ENCODE results near the gene SMARCC1. TPM values are rescaled to one million over a fixed set of nuclear protein-coding genes. Genes with fewer than 3 reads are reported as not detected.
"Not testable (repeated sequence)": the region's sequence is repeated elsewhere in the genome, so short reads cannot be mapped to it uniquely, and the experiment has no call there.

Gene SMARCC1
- total RNA-seq, 1 experiment from 2014 or later, result 168 TPM

DNA sequence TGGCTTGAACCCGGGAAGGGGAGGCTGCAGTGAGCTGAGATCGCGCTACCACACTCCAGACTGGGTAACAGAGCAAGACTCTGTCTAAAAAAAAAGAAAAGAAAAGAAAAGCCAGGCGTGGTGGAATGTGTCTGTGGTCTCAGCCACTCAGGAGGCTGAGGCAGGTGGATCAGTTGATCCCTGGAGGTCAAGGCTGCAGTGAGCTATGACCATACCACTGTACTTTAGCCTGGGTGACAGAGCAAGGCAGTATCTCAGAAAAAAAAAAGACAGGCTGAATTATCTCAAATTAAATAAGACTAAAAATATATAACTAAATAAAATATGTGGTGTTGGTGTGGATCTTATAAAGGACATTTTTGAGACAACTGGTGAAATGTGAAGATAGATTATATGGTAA, 20.6 kb downstream of the SMARCC1 start:
- POLR2A ChIA-PET, result no interaction called here

DNA sequence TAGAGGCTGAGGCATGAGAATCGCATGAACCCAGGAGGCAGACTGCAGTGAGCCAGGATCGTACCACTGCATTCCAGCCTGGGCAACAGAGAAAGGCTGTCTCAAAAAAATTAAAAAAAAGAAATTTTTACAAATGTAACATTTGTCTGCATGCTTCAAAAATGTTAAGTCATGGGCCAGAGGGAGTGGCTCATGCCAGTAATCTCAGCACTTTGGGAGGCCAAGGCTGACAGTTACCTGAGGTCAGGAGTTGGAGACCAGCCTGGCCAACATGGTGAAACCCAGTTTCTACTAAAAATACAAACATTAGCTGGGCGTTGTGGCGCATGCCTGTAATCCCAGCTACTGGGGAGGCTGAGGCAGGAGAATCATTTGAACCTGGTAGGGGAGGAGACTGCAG, 21.5 kb downstream of the SMARCC1 start:
- POLR2A ChIA-PET; H3K9ac ChIP-seq (ENCODE audit: low read length); H3K9me2 ChIP-seq (ENCODE audit: insufficient read depth); H3K27me3 ChIP-seq (ENCODE audit: insufficient read depth, low read length); H3K9me3 ChIP-seq (ENCODE audit: control insufficient read depth in 1 of 2, insufficient read depth in 1 of 2, low read depth in 1 of 2, low read length in 2 of 2); H3K4me2 ChIP-seq (ENCODE audit: low read length); CTCF ChIA-PET; ATAC-seq; H3K4me1 ChIP-seq (ENCODE audit: control insufficient read depth in 1 of 2, insufficient read depth in 2 of 2, low read length in 2 of 2); H3K4me3 ChIP-seq (replicated peaks in 1 of 2; ENCODE audit: low read depth in 1 of 2, low read length in 2 of 2); H3K36me3 ChIP-seq (ENCODE audit: control insufficient read depth in 1 of 2, insufficient read depth in 2 of 2, low read length in 2 of 2); BruUV-seq (replicated peaks); DNase-seq (ENCODE audit: low read depth, low spot score); intact Hi-C loops (cut with micrococcal nuclease); H3K27ac ChIP-seq (ENCODE audit: low read depth, low read length); H2AFZ ChIP-seq (ENCODE audit: low read depth, low read length, poor library complexity, severe bottlenecking); RAD21 ChIA-PET (ENCODE audit: low non-redundant PET in 1 of 2, low total read pairs in 2 of 2, uncharacterized antibody in 2 of 2, unreplicated experiment in 2 of 2): not testable (repeated sequence)
- H4K20me1 ChIP-seq (ENCODE audit: insufficient read depth), result peaks cover 14% of the 10 kb centered on the region; the same call in 1 of the 2 replicates
- peaks cover 96% of the 10 kb centered on the region for H3K79me2 ChIP-seq (ENCODE audit: insufficient read depth, low read length)

More for the DNA sequence above, 20.6 kb downstream of the SMARCC1 start:
- Histone ChIP-seq H3K4me1 (ENCODE audit: control insufficient read depth in 1 of 2, insufficient read depth in 2 of 2, low read length in 2 of 2) (peaks cover 6% of the 10 kb centered on the region in 2 experiments; a peak in 3 of 4 replicates), H3K79me2 (ENCODE audit: insufficient read depth, low read length) (peaks cover 96% of the 10 kb centered on the region), H3K9me3 (ENCODE audit: control insufficient read depth in 1 of 2, insufficient read depth in 1 of 2, low read depth in 1 of 2, low read length in 2 of 2) (no peaks in the 10 kb centered on the region), H3K36me3 (ENCODE audit: control insufficient read depth in 1 of 2, insufficient read depth in 2 of 2, low read length in 2 of 2) (peaks cover 4 to 7% of the 10 kb centered on the region in 2 experiments), H3K9ac (ENCODE audit: low read length) (no peak overlapping the region), H3K4me3 (replicated peaks in 1 of 2; ENCODE audit: low read depth in 1 of 2, low read length in 2 of 2) (no peak overlapping the region), H2AFZ (ENCODE audit: low read depth, low read length, poor library complexity, severe bottlenecking) (no peak overlapping the region), H3K27ac (ENCODE audit: low read depth, low read length) (no peak overlapping the region), H4K20me1 (ENCODE audit: insufficient read depth) (peaks cover 14% of the 10 kb centered on the region; the same call in 1 of the 2 replicates), H3K9me2 (ENCODE audit: insufficient read depth) (no peaks in the 10 kb centered on the region), H3K4me2 (ENCODE audit: low read length) (no peak overlapping the region), H3K27me3 (ENCODE audit: insufficient read depth, low read length) (no peaks in the 10 kb centered on the region)
- DNase-seq (ENCODE audit: low read depth, low spot score), result no peak
- TF ChIP-seq YY1 (IDR thresholded peaks at IDR 0.05; ENCODE audit: extremely low read depth, insufficient replicate concordance, low read depth, low read length) (no peak), RAD21 (IDR thresholded peaks at IDR 0.05; ENCODE audit: low read depth) (no peak)
- no peak for ATAC-seq
- BruUV-seq (replicated peaks), result no TSS peak
- RAD21 ChIA-PET (ENCODE audit: low non-redundant PET in 1 of 2, low total read pairs in 2 of 2, uncharacterized antibody in 2 of 2, unreplicated experiment in 2 of 2), result no interaction called here
- CTCF ChIA-PET, result no interaction called here
- intact Hi-C loops (cut with micrococcal nuclease), result no loop called here
